Measurements from ENCODE around the gene NLRP7.

DNA sequence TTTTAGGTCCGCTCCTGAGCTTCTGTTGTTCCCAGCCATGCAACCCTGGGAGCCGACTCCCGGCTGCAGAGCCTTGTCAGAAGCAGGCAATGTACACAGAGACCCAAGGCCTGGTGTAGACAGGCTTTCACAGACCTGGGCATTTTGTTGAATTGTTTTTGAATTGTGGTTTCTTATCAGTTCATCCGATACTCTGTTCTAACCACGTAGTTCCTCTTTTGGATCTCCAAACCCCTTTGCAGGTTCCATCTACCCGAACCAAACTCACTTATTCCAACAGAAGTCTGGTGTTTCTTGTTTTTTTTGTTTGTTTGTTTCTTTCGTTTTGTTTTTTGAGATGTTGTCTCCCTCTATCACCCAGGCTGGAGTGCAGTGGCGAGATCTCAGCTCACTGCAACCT, 12.5 kb upstream of the NLRP7 start:
- TF ChIP-seq, protein P1, sequence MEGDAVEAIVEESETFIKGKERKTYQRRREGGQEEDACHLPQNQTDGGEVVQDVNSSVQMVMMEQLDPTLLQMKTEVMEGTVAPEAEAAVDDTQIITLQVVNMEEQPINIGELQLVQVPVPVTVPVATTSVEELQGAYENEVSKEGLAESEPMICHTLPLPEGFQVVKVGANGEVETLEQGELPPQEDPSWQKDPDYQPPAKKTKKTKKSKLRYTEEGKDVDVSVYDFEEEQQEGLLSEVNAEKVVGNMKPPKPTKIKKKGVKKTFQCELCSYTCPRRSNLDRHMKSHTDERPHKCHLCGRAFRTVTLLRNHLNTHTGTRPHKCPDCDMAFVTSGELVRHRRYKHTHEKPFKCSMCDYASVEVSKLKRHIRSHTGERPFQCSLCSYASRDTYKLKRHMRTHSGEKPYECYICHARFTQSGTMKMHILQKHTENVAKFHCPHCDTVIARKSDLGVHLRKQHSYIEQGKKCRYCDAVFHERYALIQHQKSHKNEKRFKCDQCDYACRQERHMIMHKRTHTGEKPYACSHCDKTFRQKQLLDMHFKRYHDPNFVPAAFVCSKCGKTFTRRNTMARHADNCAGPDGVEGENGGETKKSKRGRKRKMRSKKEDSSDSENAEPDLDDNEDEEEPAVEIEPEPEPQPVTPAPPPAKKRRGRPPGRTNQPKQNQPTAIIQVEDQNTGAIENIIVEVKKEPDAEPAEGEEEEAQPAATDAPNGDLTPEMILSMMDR (IDR thresholded peaks at IDR 0.05), result no peak
- TF ChIP-seq POLR2A (IDR thresholded peaks at IDR 0.05), result no peak
- no peak for TF ChIP-seq EP300 (IDR thresholded peaks at IDR 0.05)
